IPS DF 4.7 (cell line): Measurements from ENCODE around the gene ABCE1.

Experiments
- DNase-seq: peaks from one replicate; pipeline ENCODE4 v3.0.0-alpha.2; 2013; ENCODE audit warnings: low spot score; ENCODE audit errors: extremely low read depth

ABCE1 gene

DNA sequence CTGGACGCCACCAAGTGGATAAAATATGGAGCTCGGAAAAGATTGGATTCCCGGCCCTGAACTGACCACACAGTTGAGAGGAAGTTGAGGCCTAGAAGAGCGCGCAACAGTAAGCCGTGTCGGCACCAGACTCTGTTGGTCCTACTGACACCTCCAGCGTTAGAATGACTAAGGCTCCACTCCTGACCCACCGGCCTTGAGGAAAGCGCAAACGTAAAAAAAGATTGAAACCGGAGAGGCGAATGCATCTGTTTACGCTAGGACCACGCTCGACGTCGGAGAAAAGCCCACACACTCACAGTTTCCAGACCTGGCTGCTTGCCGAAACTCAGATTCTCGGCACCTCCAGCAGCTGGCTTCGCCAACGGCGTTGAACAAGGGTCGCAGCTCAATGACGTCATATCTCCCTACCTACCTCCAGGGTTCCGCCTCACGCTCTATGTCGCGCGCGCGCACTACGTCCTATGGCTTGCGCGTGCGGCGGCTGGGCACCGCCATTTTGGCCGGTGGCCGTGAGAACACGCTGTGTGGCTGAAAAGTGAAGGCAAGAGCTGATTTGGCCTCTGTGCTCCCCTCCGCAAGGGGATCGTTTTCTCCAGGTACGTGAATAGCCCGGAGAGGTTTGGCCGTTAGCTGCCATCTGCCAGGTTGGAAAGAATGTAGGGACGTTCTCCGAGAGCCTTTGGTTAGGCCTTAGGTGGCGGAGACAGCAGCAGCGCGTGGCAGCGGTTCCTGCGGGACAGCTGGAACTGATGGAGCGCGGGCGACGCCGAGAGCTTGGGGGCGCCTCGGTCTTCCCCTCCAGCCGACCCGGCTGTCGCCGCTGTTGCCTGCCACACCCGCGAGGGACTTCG lies at the start of gene ABCE1, which contains the start of gene ANAPC10:
Gene ABCE1, plus strand, starts transcription at position 491 of the 854 bp plus-strand sequence. CDS start 6,102 bp downstream, outside the sequence.
Gene ANAPC10, minus strand, starts transcription at position 376 of the 854 bp plus-strand sequence. CDS start 2,097 bp downstream, outside the sequence.
- DNase-seq, result peak; percentile 99

- DNase-seq, result no peak
Observed at GRCh38 chr4:145048817-145049216, 49.3 kb upstream of the ABCE1 start.

DNA sequence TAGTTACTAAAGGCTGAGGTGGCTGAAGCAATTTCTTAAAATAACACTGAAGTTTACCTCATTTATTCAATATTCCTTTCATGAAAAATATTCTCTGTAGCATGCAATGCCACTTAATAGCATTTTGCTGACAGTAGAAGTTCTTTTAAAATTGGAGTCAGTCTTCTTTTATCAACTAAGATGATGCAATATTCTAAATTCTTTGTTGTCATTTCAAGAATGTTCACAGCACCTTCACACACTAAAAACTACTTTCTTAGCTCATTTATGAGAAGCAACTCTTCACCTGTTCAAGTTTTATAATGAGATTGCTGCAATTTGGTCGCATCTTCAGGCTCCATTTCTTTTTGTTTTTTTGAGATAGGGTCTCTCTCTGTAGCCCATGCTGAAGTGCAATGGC lies 48.9 kb upstream of the ABCE1 start:
- DNase-seq, result no peak

- no peak for DNase-seq
Observed at GRCh38 chr4:145055533-145056257, 42.4 kb upstream of the ABCE1 start.

GRCh38 chr4:145056325-145057130 lies 41.6 kb upstream of the ABCE1 start:
- no peak for DNase-seq

- DNase-seq, result no peak
Observed at GRCh38 chr4:145058256-145058655, 39.9 kb upstream of the ABCE1 start.

- DNase-seq, result no peak
Observed at GRCh38 chr4:145061318-145061920, 36.7 kb upstream of the ABCE1 start.

DNA sequence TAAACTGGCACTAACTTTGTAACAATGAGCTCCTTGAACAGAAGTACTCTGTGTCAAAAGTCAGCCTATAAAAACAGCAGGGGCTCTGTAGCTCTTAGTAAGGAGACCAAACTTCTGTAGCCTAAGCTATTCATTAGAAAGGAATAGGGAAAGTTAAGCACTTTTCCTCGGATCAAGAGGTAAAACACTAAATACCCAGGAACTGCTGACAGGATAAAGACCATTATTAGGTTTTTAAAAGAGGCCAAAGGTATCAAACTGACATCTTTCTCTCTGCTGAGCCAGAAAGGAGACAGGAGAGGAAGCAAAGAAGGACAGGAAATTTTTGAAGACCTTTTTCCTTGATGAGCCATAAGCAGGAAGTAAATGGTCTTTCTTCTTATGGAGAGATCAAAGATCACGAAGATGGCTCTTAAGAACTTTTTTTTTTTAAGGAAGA lies 32.0 kb upstream of the ABCE1 start:
- no peak for DNase-seq

DNA sequence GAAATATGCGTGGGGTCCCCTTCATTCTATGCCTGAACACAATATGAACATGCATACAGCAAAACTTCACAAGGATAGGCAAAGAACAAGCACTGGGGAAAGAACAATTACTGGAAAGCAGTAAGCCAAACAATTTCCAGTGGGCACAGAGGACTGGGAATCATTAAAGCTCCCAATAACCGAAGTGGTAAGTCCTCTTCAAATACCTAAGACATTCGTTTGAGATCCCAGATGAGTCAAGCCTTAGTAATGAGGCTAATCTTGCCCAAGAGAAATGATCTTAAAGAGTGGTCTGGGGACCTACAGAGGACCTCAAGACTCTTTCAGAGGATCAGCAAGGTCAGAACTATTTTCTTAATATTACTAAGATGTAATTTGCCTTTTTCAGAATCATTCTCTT lies 28.8 kb upstream of the ABCE1 start:
- DNase-seq, result no peak

DNA sequence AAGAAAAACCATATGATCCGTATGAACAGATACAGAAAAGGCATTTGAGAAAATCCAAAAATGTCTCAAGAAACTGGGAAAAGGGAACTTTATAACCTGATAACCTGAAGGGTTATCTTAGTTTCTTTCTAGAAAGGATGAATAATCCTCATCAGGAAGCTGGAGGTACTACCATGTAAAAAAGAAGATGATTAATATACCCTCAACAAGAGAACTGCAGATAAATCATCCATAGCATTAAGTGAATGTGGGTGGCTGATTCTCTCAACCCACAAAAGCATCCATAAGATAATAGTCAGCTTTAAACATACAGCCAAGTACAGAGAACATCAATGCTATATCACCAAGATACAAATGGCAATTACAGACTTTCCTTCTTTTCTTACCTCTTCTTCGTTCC lies 26.6 kb upstream of the ABCE1 start:
- DNase-seq, result no peak

- no peak for DNase-seq
Observed at GRCh38 chr4:145075742-145076468, 22.2 kb upstream of the ABCE1 start.

- DNase-seq, result no peak
Observed at GRCh38 chr4:145076469-145076855, 21.6 kb upstream of the ABCE1 start.

DNA sequence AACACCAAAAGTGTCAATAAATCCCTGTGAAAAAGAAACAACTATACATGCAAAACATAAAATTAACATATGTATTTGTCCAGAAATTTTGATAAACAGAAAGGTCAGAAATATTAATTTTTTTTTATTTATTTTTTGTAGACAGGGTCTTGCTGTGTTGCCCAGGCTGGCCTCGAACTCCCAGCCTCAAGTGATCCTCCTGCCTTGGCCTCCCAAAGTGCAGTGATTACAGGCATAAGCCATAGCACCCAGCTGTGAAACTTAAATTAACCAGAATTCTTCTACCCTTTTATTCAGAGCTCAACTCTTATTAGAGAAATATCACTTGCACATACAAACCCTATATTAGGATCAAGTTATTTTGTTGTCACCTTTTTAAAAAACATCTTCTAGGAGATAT lies 16.4 kb upstream of the ABCE1 start:
- DNase-seq, result no peak

GRCh38 chr4:145083891-145084605 lies 14.1 kb upstream of the ABCE1 start:
- DNase-seq, result no peak

GRCh38 chr4:145090380-145090779 lies 7.7 kb upstream of the ABCE1 start:
- no peak for DNase-seq

DNA sequence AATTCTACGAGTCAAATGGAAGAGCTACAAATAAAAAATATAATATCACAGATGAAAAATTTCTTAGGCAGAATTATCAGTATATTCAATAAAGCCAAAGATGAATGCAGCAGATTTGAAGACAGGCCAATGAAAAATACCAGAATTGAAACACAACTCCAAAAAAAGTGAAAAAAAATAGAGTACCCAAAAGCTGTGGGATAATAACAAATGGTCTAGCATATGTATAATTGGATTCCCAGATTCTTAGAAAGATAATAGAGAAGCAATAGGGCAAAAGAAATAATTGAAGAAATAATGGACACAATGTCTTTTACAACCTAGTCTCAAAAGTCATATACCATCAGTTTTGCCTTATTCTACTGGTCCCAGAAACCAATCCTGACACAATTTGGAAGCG lies 4.5 kb upstream of the ABCE1 start:
- no peak for DNase-seq

DNA sequence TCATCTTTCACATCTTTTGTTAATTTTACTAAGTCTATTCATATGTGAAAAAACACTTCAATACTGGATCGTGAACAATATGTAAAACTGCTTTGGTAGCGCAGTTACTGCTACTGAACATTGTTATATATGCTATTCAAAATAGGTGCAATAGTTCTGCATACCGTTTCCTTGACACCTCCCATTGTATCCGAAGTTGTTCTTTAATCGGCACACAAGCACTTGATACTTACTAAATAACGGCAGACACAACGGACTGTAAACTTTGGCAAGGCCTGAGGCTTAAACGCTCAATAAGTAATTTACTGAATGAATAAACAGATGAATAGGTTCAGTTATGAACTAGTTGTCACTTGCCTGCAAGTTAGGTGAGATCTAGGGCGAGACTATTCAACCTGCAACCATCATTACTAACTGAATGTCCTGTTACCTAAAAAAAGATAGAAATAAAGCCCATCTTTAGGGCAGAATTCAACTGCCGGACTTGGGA lies 735 bp upstream of the ABCE1 start:
- no peak for DNase-seq

GRCh38 chr4:145098675-145099037 lies 545 bp downstream of the ABCE1 start:
- no peak for DNase-seq

DNA sequence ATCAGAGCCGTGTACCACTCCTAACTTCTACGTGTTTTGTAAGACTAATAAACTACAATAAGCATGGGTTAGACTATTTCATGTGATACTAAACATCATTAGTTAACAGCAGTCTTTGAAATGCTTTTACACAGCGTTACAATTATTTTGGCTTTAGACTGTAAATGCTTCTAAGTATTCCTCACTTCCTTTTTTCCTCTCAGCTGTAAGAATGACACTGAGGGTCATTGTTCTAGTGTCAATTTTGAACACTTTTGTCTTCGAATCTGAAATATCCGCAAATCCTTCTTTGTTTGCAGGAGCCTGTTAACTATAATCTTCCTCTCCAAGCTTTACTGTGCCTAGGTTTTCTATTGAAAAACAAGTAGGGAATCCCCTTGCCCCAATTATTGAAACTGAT lies 1.5 kb downstream of the ABCE1 start:
- DNase-seq, result no peak

DNA sequence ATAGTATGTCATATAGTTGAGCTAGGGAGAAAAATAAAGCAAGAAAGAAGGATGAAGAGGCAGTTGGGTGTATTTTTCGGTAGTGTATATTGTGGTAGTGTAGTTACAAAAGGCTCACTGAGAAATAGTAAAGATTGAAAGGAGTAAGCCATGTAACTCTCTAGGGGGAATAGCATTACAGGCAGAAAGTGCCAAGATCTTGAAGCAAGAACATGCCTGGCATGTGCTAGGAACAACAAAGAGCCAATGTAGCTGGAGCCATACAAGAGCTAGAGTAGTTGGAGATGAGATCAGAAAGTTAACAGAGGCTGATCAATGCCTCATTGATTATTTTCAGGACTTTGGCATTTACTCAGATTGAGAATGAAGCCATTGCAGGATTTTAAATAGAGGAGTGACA lies 3.0 kb downstream of the ABCE1 start:
- no peak for DNase-seq
